Measurements from ENCODE around the gene MRE11. TPM values are rescaled to one million over a fixed set of nuclear protein-coding genes. Genes with fewer than 3 reads are reported as not detected.
A peak's percentile ranks its signal among the peaks of the same experiment; 100 is the strongest.

Gene MRE11
- 40.5 TPM for total RNA-seq

DNA sequence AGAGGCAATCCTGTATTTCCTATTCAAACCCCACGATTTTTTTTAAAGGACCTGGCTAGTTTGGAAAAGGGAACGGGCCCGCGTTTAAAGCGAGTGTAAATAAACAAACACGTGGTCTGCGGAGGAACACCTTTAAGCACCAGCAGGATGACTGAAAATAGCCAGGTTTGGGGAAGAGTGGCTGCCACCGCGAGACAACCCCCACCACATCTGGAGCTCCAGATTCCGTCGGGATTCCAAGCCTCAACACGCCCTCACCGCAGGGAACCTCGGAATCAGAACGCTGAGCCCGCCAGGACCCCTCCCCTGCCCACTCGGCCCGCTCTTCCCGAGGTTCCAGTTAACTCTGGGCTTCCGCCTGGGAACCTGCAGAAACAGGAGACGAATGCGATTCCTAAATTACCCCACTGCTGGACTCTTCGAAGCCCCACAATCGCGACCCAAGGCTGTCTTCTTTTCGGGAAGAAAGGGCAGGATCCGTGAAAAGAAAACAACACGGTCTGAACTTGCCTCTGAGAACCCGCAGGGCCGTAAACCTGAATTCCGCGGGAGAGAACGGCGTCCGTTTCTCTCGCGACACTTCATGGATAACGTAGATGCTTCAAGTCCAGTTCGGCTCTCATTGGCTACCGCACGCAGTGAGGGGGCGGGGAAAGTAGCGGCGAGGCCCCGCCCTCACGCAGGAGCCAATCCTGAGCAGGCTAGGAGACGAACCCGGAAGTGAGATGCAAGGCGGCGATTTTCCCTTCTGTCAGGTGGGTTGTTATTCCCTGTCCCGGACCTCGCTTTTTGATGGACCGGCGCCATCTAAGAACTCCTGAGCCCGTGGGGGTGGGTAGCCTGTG is at the start of gene MRE11, which contains the start of gene ANKRD49:
TSS of gene MRE11 (minus strand) at position 564 of the 845 bp plus-strand sequence. CDS start 1,043 bp downstream, outside the sequence.
TSS of gene ANKRD49 (plus strand) at position 704 of the 845 bp plus-strand sequence. CDS start 2,710 bp downstream, outside the sequence.
- peak within 1 kb of the TSS; percentile 80 for H3K27ac ChIP-seq
- peaks cover 0 to 28% of the 10 kb centered on the region in 2 donors for H3K36me3 ChIP-seq
- peak within 1 kb of the TSS; percentile 66 to 83 for H3K4me3 ChIP-seq
- TF ChIP-seq POLR2AphosphoS5 (IDR thresholded peaks at IDR 0.05; ENCODE audit: insufficient read depth in 1 of 2, low read depth in 1 of 2) (peak; percentile 87 to 91), POLR2A (IDR thresholded peaks at IDR 0.05) (peak in 1 of 2 donors; percentile 42)
- TF ChIP-seq, protein P1, sequence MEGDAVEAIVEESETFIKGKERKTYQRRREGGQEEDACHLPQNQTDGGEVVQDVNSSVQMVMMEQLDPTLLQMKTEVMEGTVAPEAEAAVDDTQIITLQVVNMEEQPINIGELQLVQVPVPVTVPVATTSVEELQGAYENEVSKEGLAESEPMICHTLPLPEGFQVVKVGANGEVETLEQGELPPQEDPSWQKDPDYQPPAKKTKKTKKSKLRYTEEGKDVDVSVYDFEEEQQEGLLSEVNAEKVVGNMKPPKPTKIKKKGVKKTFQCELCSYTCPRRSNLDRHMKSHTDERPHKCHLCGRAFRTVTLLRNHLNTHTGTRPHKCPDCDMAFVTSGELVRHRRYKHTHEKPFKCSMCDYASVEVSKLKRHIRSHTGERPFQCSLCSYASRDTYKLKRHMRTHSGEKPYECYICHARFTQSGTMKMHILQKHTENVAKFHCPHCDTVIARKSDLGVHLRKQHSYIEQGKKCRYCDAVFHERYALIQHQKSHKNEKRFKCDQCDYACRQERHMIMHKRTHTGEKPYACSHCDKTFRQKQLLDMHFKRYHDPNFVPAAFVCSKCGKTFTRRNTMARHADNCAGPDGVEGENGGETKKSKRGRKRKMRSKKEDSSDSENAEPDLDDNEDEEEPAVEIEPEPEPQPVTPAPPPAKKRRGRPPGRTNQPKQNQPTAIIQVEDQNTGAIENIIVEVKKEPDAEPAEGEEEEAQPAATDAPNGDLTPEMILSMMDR (IDR thresholded peaks at IDR 0.05) = no peak
- H3K4me1 ChIP-seq = peaks cover 34% of the 10 kb centered on the region
- no peaks in the 10 kb centered on the region for H3K9me3 ChIP-seq
- no peaks in the 10 kb centered on the region for H3K27me3 ChIP-seq
- peak; percentile 98 for DNase-seq (ENCODE audit: extremely low spot score in 2 of 2)
- intact Hi-C loops (cut with DNase I) = no loop called here

DNA sequence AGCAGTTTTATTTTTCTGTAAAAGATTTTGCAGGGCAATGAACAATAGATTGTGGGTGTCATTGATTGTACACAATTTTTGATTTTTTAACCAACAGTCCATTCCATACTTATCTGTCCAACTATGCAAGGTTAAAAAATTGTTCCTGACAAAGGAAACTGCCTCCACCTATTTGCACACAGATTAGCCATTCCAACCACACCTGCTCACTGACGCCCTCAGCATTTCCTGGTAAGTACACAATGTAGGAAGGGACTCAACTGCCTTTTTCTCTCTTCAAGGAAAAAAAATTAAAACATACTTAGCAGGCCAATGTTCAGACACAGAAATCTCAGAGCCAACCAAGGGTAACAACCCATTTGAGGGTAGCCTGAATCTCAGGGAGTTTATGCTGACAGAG is 45.8 kb upstream of the MRE11 start:
- DNase-seq (ENCODE audit: extremely low spot score in 2 of 2) = no peak
- Histone ChIP-seq H3K4me3 (no peak overlapping the region), H3K9me3 (no peaks in the 10 kb centered on the region), H3K27ac (no peak overlapping the region), H3K4me1 (peaks cover 6% of the 10 kb centered on the region), H3K36me3 (no peaks in the 10 kb centered on the region), H3K27me3 (no peaks in the 10 kb centered on the region)
- TF ChIP-seq, protein P1 (IDR thresholded peaks at IDR 0.05) = no peak
- TF ChIP-seq POLR2AphosphoS5 (IDR thresholded peaks at IDR 0.05; ENCODE audit: insufficient read depth in 1 of 2, low read depth in 1 of 2) = no peak
- intact Hi-C loops (cut with DNase I) = no loop called here

DNA sequence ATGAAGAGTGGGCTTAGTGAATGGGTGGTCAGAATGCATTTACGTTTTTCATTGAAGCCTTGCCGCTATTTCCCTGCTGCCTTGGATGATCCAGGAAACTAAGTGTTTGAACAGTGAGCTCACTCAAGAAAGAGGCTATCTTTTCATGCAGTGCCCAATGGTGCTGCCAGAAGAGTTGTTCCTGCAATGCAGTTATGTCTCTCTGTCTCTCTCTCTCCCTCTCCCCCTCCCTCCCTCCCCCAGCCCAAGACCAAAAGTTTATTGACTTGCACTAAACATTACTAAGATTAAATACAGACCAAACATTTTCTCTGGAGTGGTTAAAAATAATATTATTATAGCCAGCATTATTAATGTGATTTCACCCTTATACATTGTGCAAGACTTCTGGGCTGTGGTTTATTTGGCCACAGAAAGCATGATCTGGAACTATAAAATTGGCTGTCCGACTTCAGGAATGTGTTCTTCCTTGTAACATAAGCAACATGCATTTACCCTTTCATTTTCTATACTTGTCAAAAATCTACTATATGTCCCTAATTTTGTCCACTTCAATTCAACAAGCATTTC is 43.5 kb upstream of the MRE11 start:
- Histone ChIP-seq H3K27me3 (no peaks in the 10 kb centered on the region), H3K36me3 (no peaks in the 10 kb centered on the region), H3K4me3 (no peak overlapping the region), H3K27ac (no peak overlapping the region), H3K9me3 (no peaks in the 10 kb centered on the region), H3K4me1 (no peaks in the 10 kb centered on the region)
- DNase-seq (ENCODE audit: extremely low spot score in 2 of 2) = no peak
- TF ChIP-seq, protein P1 (IDR thresholded peaks at IDR 0.05) = no peak
- TF ChIP-seq POLR2A (IDR thresholded peaks at IDR 0.05) = no peak
- intact Hi-C loops (cut with DNase I) = no loop called here

DNA sequence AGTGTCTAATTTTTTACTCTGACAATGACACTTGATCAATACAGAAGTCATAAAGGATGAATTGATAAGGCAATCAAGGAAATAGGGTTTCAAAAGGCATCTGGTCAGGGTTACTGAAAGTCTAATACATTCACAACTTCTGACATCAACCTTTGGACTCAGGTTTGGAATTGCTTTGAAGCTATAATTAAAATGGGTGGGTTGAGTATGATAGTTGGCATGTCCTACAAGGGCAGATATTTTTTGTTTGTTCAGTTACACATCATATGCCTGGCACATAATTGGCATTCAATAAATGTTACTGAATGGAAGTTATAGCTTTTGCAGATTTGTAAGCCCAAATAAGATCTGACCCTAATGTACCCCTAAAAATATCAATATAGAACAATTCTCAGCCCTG is 42.7 kb upstream of the MRE11 start:
- Histone ChIP-seq H3K9me3 (no peaks in the 10 kb centered on the region), H3K4me3 (no peak overlapping the region), H3K27ac (no peak overlapping the region), H3K36me3 (no peaks in the 10 kb centered on the region), H3K27me3 (no peaks in the 10 kb centered on the region), H3K4me1 (no peaks in the 10 kb centered on the region)
- no peak for DNase-seq (ENCODE audit: extremely low spot score in 2 of 2)
- intact Hi-C loops (cut with DNase I) = no loop called here
- TF ChIP-seq POLR2A (IDR thresholded peaks at IDR 0.05) (no peak), POLR2AphosphoS5 (IDR thresholded peaks at IDR 0.05; ENCODE audit: insufficient read depth in 1 of 2, low read depth in 1 of 2) (no peak)
- TF ChIP-seq, protein P1 (IDR thresholded peaks at IDR 0.05) = no peak
